Iris pigment epithelial cell (primary cell): ENCODE measurements around the gene CDC42BPA.

Experiments used
- DNase-seq: peaks from one replicate; pipeline ENCODE4 v3.0.0-alpha.2; 2011; ENCODE audit warnings: low read depth

The CDC42BPA gene

DNA sequence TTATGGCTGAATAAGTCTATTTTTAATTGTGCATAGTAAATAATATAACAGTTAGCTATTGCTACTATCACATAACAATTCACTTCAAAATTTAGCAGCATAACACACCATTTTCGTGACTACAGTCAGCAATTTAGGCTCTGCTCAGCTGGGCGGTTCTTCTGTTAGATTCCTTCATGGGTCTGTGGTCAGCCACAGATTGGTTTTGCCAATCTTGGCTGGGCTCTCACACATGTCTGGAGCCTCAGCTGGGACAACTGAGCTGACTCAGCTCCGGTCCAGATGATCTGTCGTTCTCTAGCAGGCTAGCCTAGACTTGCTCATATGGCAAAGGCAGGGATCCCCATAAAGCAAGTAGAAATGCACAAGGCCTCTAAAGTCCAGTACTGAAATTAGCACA is 15.1 kb upstream of the CDC42BPA start:
- DNase-seq, result no peak

DNA sequence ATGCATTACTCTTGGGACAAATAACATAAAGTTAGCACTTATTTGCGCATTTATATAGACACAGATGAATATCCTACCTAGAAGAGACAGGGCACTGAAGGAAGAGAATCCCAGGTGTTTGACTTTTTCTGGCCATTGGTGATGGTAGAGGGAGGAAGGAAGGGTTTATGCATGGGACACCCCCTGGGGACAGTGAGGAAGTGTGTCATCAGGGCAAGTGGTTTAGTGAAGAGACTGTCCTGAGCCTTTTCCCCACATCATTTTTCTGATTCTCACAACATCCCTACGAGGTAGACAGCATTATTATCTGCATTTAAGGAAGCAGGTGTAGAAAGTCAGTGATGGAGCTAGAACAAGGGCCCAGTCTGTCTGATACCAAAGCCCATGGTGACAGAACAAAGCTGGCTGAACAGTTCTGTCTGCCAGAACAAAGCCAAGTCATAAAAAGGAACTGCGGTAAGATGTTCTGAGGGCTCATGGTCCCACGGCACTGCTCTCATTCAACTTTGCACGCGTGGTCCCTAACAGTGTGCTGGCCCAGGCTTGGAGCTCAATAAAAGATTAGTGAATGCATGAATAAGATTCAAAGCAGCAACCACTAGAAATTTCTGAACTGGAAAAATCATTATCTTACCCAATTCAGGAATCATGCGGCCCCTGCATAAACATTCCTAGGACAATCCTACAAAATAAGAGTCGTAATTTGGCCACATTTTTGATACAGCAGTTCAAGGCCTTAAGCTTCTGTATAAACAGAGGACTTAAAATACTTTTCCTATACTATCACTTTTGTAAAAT is 12.2 kb upstream of the CDC42BPA start:
- peak; percentile 73 for DNase-seq

DNA sequence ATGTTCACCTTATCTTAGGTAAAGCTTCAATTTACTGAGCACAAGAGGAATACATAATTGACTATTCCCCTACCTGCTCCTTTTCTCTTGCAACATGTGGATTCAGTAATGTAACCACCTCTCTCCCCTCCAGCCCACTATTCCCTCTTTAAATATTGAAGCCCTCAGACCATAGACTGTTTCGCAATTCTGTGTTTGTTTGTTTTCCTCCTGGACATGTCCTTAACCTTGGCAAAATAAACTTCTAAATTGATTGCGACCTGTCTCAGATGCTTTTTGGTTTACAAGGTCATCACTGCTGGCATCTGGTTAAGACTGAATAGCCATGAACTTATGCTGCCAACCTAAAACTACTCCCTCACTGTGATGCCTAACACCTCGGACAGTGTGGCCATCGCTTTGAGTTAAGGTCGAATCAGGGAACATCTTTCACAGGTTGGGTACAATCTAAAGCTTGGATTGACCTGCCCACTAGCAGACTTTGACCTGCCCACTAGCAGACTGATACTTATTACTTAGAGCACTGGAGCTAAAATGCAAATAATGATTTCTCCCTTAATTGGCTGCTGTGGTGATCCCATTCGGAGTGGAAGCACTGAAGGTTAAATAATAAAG is 10.2 kb upstream of the CDC42BPA start:
- no peak for DNase-seq

DNA sequence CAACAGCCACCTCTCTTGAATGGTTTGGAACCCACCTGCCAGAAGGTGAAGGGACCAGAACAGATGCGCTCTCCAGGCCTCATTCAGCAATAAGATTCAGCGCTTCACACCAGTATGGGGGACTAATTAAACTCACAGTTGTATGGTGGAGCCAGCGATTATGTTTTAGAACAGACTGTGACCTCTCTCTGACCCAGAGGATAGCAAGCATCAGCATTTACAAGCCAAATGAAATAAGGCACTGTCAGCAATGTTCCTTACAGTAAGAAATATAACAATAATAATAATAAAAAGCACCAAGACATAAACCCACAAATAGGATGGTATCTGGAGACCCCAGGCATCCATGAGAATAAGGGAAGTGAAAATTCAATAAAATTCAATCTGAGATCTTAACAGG is 6.9 kb upstream of the CDC42BPA start:
- no peak for DNase-seq

DNA sequence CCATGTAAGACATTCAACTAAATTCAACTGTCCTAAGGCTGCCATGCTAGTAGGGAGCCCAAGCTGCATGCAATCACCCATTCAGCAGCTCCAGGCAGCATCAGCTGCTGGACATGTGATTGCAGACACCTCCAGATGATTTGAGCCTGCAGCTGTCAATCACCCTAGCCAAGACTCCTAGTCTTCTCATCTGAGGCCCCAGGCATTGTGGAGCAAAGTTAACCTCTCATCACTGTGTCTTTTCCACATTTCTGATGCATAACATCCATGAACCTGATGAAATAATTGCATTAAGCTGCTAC is 5.6 kb upstream of the CDC42BPA start:
- no peak for DNase-seq

DNA sequence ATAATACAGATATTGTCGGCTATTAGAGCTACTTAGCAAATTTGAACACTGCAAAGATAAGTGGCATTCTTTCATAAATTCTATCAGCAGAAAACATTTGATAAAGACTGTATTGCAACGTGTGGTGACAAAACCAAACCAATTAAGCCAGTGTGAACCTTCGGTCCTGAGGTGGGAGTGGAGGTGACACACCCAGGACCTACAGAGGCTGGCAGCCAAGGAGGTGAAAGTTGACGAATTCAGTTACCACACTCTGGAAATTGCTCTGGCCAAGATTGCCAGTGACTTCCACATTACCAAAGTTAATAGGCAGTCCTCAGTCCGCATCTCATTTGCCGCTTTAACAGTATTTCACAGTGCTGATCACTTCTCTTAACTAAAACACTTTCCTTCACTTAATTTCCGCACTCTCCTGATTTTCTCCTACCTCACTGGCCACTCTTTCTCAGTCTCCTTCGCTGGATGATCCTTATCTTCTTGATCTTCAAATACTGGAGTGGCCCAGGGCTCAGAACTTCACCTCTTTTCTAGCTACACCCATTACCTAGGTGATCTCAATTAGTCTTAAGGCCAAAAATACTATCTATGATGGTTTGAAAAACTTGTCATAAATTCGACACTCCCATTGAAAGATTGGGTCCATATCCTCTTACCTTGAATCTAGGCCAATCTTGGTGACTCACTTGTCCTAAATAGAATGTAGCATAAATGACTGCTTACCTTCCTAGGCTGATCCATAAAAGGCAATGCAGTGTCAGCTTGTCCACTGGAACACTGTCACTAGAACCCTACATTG is 5.1 kb upstream of the CDC42BPA start:
- no peak for DNase-seq

DNA sequence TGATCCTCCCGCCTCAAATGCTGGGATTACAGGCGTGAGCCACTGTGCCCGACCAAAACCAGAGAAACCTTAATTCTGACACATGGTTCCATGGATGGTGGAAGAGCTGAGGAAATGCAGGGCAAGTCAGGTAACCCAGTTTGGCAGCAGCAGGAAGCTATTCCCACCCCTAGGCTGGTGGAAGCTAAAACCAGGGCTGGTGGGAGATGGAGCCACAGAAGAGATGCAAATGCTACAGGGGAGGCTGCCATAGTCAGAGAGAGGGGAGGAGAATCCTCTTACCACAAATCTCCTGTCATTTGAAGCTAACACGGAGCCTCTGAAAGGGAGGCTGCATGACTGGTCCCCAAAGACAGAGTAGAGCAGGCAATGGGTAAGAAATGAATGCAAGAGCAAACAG is 4.1 kb upstream of the CDC42BPA start:
- DNase-seq, result no peak

DNA sequence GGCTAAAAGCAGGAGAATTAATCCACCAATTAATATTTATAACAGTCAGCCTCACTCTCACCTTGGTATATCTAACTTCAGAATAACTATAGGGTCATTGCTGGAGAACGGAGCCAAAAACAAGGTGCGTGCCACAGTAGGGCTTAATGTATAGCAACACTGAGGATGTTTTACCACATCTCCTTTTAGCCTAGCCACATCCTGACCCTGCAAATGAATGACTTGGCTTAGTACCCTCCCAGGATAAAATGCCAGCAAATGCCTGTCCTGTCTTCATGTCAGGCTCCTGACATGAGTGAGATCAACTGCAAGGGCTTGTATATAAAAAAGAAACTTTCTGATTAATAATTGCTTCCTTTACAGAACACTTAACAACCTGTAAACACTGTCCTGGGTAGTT is 2.7 kb upstream of the CDC42BPA start:
- no peak for DNase-seq

DNA sequence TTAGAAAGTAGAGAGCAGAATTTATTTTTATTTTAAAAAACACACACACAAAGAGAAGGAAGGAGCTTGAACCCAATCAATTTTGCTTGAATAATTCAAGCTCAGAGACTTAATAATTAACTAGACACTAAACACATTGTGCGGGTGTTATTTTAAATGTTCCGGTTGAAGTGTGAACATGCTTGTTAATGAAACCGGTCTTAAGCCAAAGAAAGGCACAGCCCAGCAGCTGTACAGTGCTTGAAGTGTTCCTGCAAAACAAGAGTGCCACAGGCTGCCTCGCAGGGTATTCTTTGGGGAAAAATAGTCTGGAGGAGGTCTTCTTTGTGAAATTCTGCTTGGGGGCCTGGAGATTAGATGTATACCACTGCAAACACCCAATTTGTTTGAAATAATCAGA is 2.2 kb upstream of the CDC42BPA start:
- DNase-seq, result no peak

DNA sequence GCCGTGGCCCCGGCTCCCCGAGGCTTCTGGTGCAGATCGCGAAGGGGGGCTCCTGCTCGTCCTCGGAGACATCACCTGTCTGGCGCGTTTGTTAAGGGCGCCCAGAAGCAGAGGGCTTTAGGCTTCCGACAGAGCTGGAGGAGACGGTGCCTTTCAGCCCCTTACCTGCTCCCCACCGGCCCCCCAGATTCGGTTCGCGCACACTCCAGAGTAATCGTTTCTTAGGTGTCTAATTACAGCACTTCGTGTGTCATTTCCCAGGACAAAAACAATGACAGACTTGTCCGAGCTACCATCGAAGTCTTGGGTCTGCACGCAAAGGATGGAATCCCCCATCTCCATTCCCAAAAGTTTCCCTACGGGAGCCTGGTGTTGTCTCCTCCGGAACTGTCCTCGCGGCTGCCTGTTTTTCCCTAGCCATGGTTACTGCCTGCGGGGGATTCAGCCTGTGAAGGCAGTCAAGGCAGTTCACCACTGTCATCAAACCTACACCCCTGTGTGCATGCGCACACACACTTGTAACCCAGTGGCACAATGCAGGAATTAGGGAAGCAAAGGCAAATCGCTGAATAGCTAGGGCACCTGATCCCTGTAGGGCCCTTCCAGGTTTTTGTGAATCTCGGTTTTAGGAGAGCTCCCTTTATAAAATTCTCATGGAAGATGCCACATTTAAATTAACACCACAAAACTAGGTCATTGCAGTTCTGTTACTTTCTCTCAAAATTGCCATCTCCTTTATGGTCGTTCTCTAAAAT is 738 bp upstream of the CDC42BPA start:
- DNase-seq, result peak; percentile 41

DNA sequence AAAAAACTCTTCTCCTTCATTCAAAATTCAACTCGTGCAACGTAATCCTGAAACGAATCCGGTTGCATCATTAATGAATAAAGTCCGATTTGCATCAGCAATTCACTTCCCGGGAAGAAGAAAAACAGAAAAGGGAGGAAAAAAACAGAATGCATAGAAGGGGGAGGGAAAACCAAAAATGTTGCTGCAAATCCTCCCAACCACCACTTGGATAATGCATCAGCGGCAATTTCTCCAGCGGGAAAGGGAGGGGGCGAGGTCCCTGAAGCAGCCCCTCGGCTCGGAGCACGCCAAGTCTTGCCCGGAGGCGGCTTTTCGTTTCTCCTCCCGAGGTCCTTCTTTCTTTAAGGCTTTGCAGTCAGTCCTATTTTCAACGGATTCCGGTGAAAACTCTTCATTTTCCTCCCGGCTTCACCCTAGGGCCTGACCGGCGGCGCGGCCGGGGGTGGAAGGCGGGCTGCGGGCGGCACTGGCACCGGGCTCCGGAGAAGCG is 723 bp downstream of the CDC42BPA start:
- peak; percentile 60 for DNase-seq

DNA sequence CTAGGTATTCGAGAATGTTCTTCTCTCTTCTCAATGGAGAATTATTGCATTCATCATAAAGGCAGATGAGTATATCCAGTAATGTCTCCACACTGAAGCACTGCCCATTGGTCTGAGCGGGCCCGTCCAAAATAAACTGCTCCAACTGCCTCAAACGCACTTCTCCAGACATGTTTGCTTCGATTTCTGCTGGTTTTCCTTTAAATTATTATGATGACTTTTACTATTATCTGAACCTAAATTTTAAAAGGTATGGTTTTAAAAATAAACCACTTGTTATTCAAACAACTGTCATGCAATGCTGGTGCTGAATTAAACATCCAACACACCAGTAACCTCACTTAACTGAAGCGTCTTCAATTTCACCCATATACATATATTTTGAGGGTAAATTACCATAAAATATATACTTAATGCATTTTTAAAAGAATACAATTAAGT is 1.3 kb downstream of the CDC42BPA start:
- peak; percentile 46 for DNase-seq

DNA sequence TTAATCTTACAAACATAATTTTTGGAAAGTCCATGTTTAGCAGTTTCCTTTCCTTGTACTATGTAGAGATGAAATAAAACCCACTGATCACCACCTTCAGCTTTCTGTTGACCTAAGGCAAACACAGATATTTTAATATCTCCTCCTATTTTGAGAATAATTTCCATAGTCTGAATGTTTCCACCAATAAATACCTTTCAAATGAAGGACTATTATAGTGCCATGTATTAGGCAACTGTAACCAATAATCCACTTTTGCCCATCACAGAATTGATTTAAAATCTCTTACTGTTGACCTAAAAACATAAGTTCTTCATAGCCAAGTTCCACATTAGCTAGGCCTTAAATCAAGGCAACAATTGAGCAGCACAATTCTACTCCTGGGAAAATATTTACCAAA is 1.8 kb downstream of the CDC42BPA start:
- DNase-seq, result no peak

DNA sequence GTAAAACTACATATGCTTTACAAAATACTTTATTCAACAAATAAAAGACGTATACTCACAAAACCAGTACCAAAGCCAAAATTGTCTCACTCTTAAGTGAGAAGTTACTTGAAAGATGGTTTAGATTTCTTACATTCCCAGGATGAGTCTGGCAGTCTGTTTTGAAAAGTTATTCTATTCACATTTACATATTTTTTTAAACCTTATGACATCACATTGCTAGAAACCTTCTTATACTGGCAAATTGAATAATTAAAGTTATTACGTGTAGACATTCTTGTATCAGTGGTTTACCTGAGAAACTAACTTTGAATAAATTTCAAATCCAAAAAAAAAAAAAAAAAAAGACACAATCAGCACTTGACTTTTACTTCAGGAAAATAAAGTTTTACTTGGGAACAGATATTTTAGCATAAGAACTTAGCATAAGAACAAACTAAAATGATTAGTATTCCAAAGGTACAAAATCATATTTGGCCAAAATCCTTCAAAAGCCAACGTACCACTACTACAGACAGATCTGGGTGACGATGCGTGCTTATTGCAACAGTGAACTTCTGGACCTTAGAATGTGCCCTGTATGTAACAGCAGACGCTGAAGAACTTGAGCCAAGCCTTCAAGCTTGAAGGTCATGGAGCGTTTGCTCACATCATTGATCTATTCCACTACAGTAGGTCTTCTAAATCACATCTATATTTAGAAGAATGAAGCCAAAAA is 2.5 kb downstream of the CDC42BPA start:
- peak; percentile 88 for DNase-seq

DNA sequence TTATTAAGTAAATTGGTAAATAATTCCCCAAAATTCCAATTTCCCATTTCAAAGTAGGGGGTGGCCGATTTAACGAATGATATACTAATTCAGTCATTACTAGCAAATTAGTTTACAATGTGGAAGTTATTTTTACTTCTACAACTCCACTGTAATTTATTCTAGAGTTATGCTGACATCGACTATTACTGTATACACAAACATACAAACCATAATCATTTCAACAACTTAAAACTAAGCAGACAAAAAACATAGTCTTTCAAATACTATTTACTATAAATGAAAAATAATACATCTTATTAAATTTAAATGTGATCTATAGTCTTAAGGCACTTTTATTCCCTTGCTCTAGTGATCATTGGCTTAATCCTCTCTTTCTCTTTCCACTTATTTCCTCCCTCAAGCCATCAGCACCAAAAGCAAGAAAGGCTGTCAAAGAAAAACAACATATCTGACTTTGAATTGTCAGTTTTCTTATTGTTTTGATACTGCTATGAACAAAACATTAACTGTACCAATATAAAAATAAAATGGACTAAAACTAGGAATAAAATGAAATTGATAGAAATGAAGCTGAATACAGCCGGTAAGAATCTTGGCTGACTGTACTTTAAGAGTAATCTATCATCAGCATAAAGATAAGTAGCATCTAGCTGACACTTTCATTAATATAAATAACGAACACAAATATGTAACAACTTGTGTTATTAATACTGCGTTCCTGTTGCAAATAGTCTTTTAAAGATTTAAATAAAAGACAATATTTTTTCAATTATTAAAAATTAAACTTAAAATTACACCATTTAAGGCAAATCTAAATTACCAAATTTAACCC is 4.1 kb downstream of the CDC42BPA start:
- no peak for DNase-seq

DNA sequence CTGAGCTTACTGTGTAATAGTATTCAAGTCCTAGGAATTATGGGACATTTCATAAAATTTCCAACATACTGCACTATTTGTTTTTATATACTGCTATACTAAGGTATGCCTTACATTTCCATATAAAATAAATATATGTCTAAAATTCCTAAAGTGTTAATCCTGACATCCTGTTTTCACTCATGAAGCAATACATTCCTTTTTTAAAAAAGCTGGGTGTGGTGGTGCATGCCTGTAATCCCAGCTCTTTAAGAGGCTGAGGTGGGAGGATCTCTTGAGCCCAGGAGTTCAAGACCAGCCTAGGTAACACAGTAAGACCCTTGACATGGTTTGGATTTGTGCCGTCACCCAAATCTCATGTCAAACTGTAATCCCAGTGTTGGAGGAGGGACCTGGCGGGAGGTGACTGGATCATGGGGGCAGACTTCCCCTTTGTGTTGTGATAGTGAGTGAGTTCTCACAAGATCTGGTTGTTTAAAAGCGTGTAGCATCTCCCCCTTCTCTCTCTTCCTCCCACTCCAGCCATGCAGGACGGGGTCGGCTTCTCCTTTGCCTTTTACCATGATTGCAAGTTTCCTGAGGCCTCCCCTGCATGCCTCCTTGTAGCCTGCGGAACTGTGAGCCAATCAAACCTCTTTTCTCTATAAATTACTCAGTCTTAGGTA is 5.8 kb downstream of the CDC42BPA start:
- DNase-seq, result no peak

DNA sequence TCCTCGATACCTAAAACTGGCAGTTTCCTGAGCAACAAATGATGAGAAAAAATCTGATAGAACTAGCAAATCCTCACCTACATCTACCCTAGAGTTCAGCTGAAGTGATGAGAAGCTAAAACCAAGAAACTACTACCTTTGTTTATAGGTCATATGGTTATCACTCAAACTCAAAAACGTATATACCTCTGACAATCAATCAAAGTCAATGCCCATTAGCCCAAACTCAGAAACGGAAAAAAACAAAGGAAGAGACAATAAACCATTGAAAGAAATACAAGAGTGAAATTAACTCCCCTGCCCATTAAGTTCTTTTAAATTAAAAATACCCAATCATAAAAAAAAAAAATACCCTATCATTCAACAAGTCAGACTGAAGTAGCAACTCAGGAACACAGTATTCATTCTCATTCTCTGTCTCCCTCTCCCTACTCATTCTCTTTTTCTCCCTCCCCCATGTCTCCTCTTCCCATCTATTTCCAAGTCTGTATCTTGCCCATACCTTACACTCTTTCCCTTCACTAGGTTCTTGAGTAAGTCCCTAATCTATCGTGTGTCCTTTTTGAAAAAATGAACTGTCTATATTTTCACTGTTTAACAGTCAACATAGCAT is 6.8 kb downstream of the CDC42BPA start:
- DNase-seq, result no peak

DNA sequence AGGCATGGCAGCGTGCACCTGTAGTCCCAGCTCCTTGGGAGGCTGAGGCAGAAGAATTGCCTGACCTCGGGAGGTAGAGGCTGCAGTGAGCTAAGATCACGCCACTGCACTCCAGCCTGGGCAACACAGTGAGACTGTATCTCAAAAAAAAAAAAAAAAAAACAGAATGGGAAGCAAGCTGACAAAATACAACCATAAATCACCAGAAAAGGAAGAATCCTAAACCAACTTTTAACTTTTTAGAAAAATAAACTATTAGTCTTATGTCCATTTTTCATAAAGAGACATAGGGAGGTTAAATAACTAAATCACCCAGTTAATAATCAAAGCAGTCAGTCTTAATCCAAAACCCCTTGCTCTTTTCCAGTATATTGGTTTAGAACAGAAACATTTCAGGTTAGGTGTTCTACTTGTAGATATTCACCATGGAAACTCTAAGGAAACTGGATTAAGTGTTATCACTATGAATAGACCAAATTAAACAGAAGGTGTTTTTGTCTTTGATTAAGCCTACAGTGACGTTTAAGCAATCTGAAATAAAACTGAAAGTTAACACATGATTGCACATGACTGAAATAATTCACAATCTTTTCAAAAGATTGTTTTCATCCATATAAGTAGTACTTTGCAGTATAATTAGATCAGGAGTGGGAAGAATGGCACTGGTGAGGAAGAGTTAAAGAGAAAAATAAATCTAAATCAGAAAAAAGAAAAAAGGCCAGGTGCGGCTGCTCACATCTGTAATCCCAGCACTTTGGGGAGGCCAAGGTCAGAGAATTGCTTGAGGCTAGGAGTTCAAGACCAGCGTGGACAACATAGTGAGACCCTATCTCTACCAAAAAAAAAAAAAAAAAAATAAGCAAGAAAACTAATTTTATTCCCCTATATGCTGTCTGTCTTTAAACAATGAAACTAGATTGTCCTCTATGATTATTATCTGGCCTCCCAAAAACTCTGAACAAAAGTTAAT is 9.6 kb downstream of the CDC42BPA start:
- no peak for DNase-seq

DNA sequence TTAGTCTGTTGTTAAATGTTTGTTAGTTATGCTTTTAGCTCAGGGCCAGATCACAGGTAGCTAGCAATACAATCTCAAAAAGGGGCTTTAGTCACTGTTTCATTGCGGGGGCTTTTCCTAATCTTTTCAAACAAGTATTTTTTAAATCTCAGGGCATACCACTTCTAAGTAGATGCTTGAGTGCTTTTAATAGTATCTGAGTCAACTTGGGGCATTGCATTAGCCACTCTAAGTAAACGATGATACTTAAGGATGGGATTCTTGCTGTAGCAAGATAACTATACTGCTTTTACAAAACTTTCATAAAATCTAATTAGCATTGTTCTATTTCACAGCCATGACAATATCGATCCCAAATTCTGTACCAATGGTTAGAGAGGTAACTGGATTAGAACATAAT is 11.6 kb downstream of the CDC42BPA start:
- DNase-seq, result no peak
